ENCODE measurements around the gene CSAD.

- TF ChIP-seq EZH2 (IDR thresholded peaks at IDR 0.05; ENCODE audit: low read length) (no peak), CTCF (optimal IDR thresholded peaks at IDR 0.05 in 1 of 3, IDR thresholded peaks at IDR 0.05 in 1 of 3, conservative IDR thresholded peaks at IDR 0.05 in 1 of 3; ENCODE audit: extremely low read depth in 1 of 3, insufficient read depth in 2 of 3, low read length in 3 of 3) (no peak)
Measured at GRCh38 chr12:53113951-53114350, 66.8 kb downstream of the CSAD start.

Measured in keratinocyte (primary cell).